Kidney capillary endothelial cell (primary cell): ENCODE results near the gene SMYD1.

Source experiments
- DNase-seq: peaks from one replicate; pipeline ENCODE4 v3.0.0-alpha.2; 2018; ENCODE audit warnings: low spot score

SMYD1 gene

DNA sequence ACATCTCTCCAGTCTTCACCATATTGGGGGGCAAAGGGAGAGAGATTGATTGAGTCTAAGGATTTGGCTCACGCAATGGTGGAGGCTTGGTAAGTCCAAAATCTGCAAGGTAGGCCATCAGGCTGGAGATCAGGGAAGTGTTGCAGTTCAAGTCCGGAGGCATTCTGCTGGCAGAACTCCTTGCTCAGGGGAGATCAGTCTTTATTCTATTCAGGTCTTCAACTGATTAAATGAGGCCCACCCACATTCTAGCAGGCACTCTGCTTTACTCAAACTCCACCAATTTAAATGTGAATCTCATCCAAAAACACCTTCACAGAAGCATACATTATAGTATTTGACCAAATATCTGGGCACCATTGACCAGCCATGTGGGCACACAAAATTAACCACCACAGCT lies 21.4 kb downstream of the SMYD1 start:
- DNase-seq, result no peak

DNA sequence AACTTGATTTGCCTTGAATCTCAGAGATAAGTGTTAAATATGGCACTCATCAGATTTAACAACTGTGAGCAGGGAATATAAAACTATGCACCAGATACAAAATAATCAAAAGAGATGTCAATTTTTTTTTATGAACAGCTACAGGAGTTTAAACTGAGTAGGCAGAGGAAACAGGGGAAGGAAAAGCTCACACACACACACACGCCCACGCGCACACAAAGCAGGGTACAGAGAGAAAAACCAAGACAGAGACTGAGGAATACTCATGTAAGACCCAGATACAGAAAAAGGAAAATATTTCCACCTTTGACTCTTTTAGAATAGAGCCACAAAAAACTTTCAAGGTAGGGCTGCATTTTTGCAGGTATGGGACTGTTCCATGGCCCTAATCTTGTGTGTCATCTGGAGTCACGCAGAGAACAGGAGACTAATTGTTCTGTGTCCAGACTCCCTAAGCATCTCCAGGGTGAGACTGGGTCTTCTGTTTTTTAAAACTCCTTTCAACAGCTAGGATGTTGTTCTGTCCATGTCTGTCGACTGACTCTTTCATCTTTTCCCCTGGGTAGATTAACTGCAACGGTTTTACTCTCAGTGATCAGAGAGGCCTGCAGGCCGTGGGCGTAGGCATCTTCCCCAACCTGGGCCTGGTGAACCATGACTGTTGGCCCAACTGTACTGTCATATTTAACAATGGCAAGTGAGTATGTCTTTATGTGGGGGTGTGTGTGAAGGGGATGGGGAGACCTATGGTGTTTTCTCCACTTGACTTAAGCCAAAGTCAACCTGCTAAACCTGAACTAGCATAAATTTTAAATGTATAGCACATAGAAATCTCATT lies 23.0 kb downstream of the SMYD1 start:
- DNase-seq, result no peak

DNA sequence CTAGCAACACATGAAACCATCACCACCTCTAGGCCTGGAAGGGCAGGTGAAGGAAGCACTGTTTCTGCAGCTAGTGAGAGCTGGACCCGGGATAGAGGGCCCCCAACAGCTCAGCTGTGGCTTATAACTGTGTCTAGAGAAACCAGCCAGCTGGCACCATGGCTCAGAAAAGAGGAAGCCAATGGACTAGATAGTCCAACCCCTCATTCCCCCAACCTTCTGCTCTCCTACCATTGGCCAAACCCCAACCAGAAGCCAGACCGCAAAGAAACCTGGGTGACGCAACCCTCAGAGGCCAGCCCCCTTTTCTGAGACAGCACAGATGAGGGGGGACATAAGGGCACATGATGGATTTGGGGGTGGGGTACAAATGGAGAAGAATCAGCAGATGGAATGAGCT lies 24.3 kb downstream of the SMYD1 start:
- DNase-seq, result no peak

DNA sequence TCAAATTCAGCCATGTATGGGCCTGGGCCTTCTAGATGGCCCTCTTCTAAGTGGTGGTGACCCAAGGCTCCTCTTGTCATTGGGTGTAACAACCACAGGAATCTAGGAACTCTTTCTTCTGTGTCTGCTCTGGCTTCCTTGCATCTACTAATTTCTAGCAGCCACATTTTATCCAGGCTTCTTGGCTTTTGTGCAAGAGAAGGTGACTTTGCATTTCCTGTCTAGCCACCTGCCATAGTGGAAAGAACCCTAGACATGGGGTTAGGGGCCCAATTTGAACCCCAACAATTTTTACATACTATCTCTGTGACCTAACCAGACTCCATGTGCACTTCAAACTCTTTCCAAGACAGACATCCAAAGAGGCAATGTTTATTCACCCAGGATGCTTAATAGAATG lies 25.1 kb downstream of the SMYD1 start:
- no peak for DNase-seq

DNA sequence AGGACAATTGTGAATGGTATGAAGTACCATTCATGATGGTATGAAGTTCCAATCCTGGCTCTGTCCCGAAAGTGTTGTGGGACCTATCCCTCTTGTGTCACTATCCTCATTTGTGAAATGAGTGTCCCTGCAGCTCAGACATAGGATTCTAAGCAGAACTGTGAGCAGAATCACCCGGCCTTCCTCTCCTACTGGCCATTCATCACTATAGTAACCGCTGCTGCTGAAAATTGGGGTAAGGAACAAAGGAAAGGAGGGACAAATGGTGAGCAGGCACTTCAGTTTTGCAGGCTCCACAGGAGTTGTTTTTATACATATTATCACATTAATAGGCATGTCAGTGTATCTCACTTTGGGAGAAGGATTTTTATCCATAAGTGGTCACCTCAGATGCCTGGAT lies 27.4 kb downstream of the SMYD1 start:
- DNase-seq, result no peak

DNA sequence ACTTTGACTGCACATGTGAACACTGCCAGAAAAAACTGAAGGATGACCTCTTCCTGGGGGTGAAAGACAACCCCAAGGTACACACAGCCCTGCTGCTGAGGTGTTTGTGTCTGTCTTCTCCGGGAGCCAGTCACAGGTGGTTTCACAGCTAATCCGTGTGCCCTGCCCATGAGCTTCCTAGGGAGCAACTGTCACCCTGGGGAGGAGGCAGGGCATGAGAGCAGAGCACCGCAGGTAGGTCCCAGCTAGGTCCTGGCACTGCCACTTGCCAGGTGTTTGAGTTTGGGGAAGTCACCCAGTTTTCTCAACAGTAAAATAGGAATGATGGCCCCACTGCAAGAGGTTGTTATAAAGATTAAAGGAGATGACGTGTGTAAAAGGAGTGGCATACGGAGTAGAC lies 29.1 kb downstream of the SMYD1 start:
- no peak for DNase-seq

DNA sequence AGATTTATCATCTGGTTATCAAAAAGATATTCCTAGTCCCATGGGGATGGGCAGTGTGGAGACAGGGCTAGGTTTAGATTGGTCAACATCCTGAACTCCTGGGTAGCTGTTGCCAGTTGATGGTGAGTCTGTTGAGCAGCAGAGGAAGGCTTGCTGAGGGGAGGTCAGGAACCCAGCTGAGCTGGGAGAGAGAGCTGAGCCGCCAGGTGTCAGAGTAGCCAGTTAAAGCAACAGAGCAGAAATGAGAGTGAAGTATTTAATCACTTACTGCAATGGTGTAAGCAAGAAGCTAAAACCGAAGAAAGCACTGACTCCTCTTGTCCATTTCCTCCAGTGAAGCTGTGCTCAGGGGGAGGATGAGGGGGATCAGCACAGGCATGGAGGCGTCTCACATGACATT lies 29.6 kb downstream of the SMYD1 start:
- DNase-seq, result no peak

DNA sequence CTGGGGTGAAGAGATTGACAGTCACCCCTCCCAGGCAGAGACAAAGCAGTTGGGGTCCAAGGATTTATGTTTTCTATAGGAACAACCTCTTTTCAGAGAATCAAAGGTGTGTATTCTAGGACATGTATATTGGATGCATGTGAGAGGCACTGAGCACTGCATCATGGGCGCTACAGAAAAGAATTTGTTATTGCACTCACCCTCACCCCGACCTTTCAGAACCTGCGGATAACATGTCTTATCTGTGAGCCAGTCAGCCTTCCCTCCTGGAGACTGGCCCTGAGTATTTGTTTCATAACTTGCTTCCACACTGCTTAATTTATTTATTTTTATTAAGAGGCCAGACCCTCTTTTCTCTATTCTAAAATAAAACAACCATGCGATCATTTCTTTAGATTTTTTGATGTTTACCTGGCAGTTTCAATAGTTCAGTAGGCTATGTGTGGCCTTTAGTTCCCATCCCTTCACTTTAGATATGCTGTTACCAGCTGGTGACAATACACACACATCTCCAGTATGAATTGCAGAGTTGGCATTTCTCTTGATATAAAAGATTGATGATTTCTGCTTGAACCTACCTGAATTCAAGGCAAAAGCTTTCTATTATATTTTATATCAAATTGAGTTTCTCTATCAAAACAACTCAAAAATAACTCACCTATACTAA lies 30.4 kb downstream of the SMYD1 start:
- DNase-seq, result no peak

DNA sequence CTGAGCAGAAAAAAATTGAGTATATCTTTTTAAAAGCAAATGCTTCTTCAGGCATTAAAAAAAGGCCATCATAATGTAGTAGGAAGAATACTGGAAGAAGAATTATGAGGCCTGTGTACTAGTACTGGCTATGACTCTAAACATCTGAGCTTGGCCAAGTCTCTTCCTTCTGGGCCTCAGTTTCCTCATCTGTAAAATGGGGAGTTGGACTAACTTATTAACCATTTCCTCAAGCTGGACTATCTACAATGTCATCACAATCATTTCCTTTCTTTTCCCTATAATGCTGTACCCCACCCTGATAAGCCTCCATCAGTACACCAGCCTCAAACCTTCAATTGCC lies 30.9 kb downstream of the SMYD1 start:
- no peak for DNase-seq

DNA sequence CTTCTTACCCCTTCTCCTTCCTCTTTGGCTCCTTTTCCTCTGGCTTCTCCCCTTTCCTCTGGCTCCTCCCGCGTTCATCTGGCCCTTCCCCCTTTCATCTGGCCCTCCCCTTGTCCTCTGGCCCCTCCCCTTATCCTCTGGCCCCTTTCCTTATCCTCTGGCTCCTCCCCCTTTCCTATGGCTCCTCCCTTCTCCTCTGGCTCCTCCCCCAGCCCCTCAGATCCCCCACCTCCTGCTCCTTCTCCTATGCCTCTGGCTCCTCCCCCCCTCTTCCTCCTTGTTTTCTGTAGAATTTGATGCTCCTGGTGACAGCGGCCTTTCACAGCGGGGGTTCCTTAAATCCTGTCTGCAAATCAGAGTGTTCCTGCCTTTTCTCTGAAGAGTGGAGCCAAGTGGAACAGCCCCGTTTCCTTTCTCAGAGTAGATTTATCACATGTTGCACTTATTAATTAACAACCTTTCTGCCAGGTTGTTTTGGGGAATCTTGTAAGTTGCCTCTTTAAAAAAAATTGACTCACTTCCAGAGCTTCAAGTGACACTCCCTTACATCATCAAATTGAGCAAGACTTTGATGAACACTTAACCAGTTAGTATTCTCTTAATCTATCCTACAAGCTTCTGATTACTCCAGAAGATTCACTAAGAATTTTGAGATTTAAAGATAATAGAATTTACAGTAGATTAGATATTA lies 32.3 kb downstream of the SMYD1 start:
- DNase-seq, result no peak

DNA sequence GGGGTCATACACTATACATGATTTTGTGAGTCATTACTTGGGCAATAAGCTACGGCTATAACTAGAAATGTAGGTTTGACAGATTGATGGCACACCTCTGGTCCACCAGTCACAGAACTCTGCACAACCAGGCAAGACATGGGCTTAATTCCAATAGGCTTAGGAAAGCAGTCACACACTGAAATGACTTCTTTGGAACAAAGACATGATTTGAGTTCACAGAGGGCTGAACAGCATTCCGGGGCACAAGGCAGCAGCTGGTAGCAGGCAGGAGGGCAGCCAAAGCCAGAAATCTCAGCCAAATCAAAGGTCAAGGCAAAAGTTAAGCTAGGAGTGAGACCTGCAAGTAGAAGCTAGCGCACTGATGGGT lies 32.8 kb downstream of the SMYD1 start:
- no peak for DNase-seq

DNA sequence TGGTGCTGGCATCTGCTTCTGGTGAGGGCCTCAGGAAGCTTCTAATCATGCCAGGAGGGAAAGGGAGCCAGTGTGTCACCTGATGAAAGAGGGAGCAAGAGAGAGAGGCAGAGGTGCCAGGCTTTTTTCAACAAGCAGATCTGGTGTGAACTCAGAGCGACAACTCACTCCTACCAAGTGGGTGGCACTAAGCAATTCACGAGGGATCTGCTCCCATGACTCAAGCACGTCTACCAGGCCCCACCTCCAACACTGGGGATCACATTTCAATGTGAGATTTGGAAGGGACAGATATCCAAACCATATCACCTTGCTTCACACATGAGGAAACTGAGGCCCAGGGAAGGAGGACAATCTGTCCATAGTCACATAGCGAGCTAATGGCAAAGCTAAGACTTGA lies 41.2 kb downstream of the SMYD1 start:
- no peak for DNase-seq

DNA sequence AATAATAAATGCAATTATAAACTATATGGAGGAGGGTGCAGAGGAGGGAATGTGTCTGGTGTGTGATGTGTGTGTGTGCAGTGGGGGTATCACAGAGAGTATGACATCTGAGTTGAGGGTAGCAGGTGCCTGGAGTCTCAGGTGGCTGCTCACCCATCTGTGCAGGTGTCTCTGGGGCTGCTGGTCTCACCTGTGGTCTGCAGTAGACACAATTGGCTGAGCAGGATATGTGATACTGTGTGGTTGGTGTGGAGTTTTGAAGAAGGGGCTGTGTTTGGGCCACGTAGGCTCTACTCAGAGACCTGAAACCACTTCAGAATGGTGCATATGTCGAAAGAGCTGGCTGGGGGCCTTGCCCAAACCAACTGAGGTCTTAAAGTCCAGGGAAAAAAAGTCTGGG lies 43.2 kb downstream of the SMYD1 start:
- DNase-seq, result no peak

DNA sequence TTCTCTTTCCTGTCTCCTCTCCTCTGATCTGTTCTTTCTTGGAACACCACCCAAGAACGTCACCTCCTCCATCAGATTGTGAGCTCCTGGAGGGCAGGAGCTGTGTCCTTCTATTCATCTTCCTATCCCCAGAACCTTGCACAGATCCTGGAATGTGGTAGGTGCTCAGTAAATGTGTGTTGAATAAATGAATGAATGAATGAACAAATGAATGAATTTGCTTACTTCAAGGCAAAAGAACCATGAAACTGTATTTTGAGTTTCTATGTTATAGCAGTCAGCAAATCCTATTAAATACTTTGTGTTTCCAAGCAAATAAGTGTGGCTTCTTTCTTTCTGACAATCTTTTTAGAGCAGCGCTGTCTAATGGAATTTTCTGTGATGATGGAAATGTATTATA lies 45.4 kb downstream of the SMYD1 start:
- no peak for DNase-seq

DNA sequence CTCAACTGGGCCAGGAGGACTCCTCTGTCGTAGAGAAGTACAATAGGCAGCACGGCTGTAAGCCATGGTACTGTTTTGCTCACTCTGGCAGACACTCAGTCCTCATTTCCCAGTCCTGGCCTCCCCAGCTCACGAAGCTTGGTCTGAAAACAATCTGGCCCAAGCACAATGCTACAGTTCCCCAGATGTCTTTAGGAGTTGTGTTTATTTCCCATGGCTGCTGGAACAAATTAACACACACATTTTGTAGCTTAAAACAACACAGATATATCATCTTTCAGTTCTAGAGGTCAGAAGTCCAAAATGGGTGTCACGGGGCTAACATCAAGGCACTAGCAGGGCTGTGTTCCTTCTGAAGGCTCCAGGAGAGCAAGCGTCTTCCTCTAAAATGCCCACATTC lies 47.3 kb downstream of the SMYD1 start:
- DNase-seq, result no peak

DNA sequence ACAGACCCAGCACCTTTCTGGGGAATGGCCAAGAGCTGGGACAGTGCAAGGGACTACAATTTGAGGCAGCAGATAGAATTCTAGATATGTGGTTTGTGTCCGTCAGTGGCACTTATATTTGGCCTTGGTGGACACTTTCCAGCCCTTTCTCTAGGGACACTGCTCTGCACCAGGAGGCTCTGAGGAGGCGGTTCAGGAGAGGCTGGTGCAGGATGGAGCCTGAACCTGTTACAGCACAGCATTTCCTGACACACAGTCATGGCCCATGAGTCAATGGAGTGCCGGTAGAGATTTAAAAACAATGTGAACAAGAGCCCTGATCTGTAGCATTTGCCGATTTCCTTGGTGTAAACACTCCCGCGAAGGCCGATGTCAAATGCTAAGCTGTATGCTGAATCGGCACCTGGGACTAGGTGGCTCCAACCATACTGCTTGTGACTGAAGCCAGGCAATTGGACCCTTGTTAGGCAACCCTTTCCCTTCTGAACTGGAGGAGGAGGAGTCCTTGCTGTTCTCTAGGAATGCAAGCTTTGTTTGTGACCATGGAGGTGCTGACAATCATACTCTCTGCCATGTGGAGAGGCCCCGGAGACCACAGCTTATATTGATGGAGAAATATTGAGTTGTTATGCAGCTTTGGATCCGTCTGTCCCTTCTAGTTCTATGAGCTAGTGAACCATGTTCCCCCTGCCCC lies 48.3 kb downstream of the SMYD1 start:
- DNase-seq, result no peak

DNA sequence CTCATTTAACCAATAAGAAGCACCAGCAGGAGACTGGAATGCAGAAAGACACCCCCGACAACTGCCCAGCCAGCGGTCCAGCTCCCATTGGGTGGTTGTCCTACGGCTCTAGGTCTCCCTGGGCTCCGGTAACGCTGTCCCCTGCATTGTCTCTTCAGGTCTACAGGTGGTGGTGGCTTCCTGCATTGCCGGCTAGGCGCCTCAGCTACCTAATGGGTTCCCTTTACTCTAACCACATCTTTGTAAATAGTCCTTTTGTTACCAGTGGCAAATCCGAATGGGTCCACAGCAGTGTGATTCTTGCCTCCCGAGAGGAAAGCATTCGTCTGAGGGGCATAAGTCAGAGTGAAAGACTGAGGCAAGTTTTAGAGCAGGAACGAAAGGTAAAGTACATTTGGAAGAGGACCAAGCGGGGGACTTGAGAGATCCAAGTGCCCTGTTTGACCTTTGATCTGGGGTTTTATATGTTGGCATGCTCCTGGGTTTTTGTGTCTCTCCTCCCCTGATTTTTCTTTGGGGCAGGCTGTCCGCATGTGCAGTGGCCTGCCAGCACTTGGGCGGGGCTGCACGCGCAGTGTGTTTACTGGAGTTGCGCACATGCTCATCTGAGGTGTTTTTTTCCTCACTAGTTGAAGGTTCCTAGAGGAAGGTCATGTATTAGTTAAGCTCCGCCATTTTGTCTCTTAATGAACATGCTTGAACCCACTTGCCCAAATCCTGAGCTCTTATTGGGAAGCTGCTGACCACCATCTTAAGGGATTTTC lies 49.2 kb downstream of the SMYD1 start:
- DNase-seq, result no peak

DNA sequence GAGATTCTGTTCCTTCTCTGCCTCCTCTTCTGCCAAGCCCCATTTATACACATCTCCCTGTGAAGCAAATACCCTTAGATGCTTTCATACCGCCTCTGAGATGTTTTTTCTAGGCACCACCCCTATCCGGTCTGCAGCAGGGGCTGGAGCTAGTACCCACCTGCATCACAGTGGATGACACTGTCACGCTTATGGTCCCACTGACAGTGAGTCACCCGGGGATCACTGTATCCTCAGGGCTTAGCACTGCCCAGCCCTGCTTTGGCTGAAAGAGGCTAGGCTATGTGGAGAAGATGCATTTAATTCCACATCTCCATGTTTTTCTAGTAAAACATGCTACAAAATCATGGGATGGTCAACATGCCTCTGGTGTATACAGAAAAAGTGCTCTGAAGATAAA lies 50.3 kb downstream of the SMYD1 start:
- no peak for DNase-seq

DNA sequence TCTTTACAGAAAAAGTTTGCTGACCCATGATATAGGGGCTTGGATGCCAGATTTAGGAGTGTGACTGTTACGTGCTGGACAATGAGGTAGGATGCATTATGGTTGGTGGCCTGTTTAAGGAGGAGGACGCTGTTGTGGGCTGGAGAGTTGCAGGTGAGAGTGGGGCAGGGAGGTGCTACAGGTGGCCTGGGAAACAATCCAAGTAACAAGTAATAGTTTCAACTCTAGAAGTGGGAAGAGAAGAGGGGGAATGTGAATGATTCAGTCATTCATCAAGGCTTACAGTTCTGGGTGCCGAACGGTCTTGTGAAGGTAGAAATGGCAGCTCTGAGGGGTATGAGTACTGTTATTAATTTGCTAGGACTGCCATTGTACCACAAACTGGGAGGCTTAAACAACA lies 54.1 kb downstream of the SMYD1 start:
- no peak for DNase-seq

DNA sequence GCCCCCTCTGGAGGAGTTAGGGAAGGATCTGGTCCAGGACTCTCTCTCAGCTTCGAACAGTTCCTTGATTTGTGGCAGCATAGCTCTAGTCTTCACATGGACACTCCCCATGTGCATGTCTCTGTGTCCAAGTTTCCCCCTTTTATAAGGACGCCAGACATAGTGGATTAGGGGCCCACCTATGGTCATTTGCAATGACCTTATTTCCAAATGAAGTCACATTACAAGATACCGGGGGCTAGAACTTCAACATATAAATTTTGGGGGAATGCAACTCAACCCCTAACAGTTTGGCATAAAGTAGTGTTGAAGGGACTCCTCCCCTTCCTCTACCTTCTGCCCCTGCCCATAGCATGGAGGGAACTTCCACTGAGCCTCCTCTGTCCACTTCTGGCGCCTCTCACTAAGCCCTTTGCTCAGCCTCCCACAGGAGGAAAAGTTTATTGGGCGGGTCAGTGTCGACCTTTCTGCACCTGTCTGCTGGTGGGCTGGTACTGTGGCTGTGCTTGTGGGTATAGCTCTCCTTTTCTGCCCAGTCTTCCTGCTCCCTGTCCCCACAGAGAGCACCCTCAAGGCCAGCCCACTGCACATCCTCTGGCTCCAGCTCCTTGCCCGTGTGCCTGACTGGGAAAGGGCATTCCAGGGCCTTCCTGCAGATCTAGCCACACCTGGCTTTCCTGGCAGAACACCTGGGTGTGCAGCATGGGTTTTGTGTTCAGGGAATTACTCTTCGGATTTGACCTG lies 54.7 kb downstream of the SMYD1 start:
- DNase-seq, result no peak
